ENCODE results near the gene OOSP1.
"Not testable (repeated sequence)": the region's sequence is repeated elsewhere in the genome, so short reads cannot be mapped to it uniquely, and the experiment has no call there.

OOSP1 gene

GRCh38 chr11:59981106-59981770 lies 43.0 kb downstream of the OOSP1 start:
- TF ChIP-seq CTCF (IDR thresholded peaks at IDR 0.05; ENCODE audit: unreplicated experiment in 3 of 3) = no peak
- Mint-ChIP-seq H3K27me3 (ENCODE audit: low read depth) (peaks cover 7% of the 10 kb centered on the region), H3K36me3 (ENCODE audit: low read depth) (no peaks in the 10 kb centered on the region), H3K27ac (no peak overlapping the region), H3K9me3 (no peaks in the 10 kb centered on the region), H3K4me1 (no peaks in the 10 kb centered on the region), H3K4me3 (no peak overlapping the region)

GRCh38 chr11:59982037-59982436 lies 43.8 kb downstream of the OOSP1 start:
- H3K4me3 Mint-ChIP-seq; H3K27ac Mint-ChIP-seq; H3K9me3 Mint-ChIP-seq; H3K36me3 Mint-ChIP-seq (ENCODE audit: low read depth); H3K4me1 Mint-ChIP-seq; H3K27me3 Mint-ChIP-seq (ENCODE audit: low read depth): not testable (repeated sequence)

GRCh38 chr11:59983212-59983611 lies 45.0 kb downstream of the OOSP1 start:
- Mint-ChIP-seq H3K4me1 (no peaks in the 10 kb centered on the region), H3K4me3 (no peak overlapping the region), H3K27me3 (ENCODE audit: low read depth) (peaks cover 5% of the 10 kb centered on the region)

DNA sequence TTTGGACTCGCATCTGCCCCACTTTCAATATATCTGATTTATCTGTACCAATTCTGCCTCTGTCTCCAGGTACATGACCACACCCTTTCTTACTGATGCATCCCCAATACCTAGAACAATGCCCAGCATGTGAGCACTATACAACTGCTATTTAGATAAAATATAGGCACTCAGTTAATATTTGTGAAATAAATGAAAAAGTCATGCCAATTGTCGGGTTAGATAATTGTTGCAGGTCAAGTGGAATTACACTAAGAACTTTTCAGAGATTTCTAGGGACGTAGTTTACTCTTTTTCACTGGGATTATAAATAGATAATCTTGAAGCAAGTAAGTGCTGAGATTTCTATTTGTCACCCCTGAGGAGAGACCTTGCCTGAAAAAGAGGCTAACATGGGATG lies 46.1 kb downstream of the OOSP1 start:
- Mint-ChIP-seq H3K4me1 (no peaks in the 10 kb centered on the region), H3K9me3 (peaks cover 5% of the 10 kb centered on the region), H3K36me3 (ENCODE audit: low read depth) (no peaks in the 10 kb centered on the region), H3K4me3 (no peak overlapping the region), H3K27me3 (ENCODE audit: low read depth) (peaks cover 4% of the 10 kb centered on the region), H3K27ac (no peak overlapping the region)
- no peak for TF ChIP-seq CTCF (IDR thresholded peaks at IDR 0.05; ENCODE audit: unreplicated experiment in 3 of 3)

More at GRCh38 chr11:59983212-59983611, 45.0 kb downstream of the OOSP1 start:
- H3K9me3 Mint-ChIP-seq = no peaks in the 10 kb centered on the region
- TF ChIP-seq CTCF (IDR thresholded peaks at IDR 0.05; ENCODE audit: unreplicated experiment in 3 of 3) = no peak
- no peaks in the 10 kb centered on the region for H3K36me3 Mint-ChIP-seq (ENCODE audit: low read depth)
- H3K27ac Mint-ChIP-seq = no peak overlapping the region

DNA sequence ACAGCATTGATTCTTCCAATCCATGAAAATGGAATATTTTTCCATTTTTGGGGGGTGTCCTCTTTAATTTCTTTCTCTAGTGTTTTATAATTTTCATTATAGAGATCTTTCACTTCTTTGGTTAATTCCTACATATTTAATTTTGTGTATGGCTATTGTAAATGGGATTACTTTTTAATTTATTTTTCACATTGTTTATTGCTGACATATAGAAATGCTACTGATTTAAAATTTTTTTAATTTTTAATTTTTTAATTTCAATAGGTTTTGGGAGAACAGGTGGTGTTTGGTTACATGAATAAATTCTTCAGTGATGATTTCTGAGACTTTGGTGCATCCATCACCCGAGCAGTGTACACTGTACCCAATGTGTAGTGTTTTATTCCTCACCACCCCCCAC lies 52.2 kb downstream of the OOSP1 start:
- no peak for TF ChIP-seq CTCF (IDR thresholded peaks at IDR 0.05; ENCODE audit: unreplicated experiment in 3 of 3)
- no peak overlapping the region for H3K27ac Mint-ChIP-seq
- peaks cover 17% of the 10 kb centered on the region for H3K9me3 Mint-ChIP-seq
- H3K36me3 Mint-ChIP-seq (ENCODE audit: low read depth) = no peaks in the 10 kb centered on the region
- no peaks in the 10 kb centered on the region for H3K4me1 Mint-ChIP-seq
- no peak overlapping the region for H3K4me3 Mint-ChIP-seq
- H3K27me3 Mint-ChIP-seq (ENCODE audit: low read depth) = no peaks in the 10 kb centered on the region

GRCh38 chr11:59992425-59992824 lies 54.2 kb downstream of the OOSP1 start:
- no peak overlapping the region for H3K27ac Mint-ChIP-seq
- no peak overlapping the region for H3K4me3 Mint-ChIP-seq
- H3K27me3 Mint-ChIP-seq (ENCODE audit: low read depth) = no peaks in the 10 kb centered on the region

More at GRCh38 chr11:59992425-59992824, 54.2 kb downstream of the OOSP1 start:
- no peaks in the 10 kb centered on the region for H3K36me3 Mint-ChIP-seq (ENCODE audit: low read depth)
- H3K9me3 Mint-ChIP-seq = peaks cover 17% of the 10 kb centered on the region
- TF ChIP-seq CTCF (IDR thresholded peaks at IDR 0.05; ENCODE audit: unreplicated experiment in 3 of 3) = no peak
- H3K4me1 Mint-ChIP-seq = no peaks in the 10 kb centered on the region

Data from nephron (organoid).